HG02840 (cell line): Measurements from ENCODE around the gene MTIF2.
"Not testable (repeated sequence)": the region's sequence is repeated elsewhere in the genome, so short reads cannot be mapped to it uniquely, and the experiment has no call there.

Experiments used
- ATAC-seq: cut with Tn5 transposase; IDR thresholded peaks from one replicate; pipeline ENCODE4 v1.9.1; 2021; ENCODE audit warnings: mild to moderate bottlenecking, moderate library complexity, moderate number of reproducible peaks; ENCODE audit not compliant: unreplicated experiment, low FRiP score

MTIF2 gene

DNA sequence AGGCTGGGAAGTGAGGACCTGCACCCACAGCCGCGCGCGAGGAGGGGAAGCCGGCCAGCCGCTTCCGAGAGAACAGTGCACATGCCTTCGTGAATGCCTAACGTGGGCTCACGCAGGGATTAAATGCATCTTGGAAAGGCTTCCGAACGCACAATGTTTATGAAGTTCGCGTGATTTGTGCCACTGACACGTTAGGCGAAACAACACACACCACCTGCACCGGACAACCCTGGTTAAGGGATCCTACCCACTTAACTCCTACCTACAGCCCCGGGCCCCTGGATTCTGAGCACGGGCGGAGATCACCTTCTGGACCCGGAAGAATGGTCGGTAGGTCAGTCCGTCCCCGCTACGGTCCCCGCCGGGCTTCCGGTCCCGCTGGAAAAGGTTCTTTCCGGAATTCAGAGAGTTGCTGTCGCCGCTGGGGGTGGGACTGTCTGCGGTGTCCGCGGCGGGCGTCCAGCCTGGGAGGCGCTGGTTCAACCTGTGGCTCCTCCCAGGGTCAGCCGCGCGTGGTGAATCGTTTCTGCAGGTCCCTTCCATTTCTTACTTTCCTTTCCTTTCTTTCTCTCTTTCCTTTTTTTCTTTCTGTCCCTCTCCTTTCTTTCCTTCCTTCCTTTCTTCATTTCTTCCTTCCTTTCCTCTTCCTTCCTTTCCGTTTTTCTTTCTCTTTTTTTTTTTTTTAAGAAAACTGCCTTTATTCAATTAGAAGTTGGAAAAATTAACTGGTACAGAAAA, at the start of gene MTIF2:
Gene MTIF2 (minus strand): TSS at position 325 of the 738 bp plus-strand sequence. CDS start 5,373 bp downstream, outside the sequence.
- ATAC-seq: peak; percentile 98

- no peak for ATAC-seq
These were observed 46.0 kb upstream of the MTIF2 start for GRCh38 chr2:55314985-55315384.

- ATAC-seq: peak; percentile 95
These were observed 42.4 kb upstream of the MTIF2 start for GRCh38 chr2:55311444-55311870.

DNA sequence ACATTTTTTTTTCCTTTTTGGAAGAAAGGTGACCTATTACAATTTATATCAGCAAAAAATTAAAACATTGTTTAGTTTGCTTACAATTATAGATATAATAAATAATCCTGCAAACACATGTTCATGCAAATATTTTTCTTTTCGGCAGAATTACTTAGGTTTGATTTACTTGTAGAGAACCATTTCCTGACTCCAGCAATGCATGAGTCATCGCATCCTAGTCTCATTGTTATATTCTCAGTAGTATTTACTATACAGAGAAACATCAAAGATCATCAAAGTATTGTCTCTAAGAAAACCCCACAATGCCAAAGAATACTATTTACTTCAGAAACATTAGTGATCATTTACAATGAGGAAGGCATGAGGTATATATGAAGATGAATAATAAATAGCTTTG, 40.4 kb upstream of the MTIF2 start:
- ATAC-seq: no peak

DNA sequence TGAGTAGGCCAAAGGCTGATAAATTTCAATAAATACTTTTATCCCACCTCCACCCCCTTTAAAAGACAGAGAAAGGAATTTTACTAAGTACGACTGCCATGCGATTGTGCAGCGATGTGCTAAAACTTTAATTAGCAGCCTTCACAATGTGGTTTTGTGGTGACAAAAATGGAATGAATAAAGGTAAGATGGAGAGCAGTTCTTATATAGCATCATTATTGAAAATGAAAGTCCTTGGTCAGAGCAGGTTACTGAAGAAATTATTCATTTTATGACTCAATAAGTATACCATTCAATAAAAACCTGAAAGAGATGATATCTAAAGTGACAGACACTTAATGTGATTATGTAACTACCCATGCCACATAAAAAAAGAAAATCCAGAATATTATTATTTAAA, 33.2 kb upstream of the MTIF2 start:
- ATAC-seq: peak; percentile 68

GRCh38 chr2:55301277-55301676, 32.2 kb upstream of the MTIF2 start:
- ATAC-seq: no peak

DNA sequence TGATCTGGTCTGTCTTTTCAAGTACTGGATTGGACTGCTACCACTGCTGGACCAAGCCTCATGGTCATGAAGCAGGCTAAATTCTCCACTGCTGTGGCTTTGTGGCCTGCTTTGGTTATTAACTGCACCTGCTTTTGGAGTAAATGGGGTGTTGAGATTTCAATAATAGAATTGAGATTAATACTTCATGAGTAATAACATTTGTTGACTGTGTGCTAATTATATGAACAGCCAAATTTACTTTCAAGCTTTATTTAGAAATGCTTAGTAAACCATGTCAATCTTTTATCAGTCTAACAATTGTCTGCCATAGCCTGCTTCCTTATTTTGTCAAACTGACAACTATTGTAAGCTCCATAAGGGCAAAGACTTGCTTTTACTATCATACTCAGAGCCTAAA, 27.4 kb upstream of the MTIF2 start:
- ATAC-seq: no peak

- ATAC-seq: no peak
These were observed 14.1 kb upstream of the MTIF2 start for GRCh38 chr2:55283083-55283482.

DNA sequence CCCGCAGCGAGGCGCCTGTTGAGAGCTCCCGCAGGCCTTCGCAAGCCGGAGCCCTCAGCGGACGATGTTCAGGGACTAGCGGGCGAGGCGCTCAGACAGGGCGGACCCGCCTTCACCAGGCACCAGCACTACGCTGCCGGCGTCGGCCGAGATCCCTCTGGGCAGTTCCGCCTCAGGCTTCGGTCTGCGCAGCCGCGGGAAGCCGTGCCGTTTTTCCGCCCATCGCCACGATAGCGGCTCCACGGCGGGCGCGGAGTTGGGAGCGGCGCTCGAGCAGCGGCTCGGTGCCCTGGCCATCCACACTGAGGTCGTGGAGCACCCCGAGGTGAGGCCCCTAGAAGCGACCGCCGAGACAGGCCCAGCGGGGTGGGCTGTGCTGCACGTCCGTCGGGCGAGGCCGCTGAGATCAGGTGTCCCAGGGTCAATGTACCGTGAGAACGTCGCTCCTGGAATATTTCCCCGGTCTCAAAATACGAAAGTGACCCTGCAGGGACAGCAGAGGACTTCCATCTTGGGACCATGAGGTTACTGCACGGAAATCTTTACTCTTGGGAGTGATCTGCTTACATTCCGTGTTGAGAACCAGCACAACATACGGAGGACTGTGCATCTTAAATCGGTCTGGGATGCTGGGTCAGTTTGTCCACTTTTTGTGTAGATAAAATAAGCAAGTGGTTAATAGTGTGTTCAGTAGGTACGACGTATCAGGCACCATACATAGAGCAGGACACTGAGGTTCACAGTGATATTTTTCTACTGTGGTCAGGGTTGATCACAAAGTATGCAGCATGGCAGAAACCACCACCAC, 13.3 kb upstream of the MTIF2 start:
- peak; percentile 97 for ATAC-seq

DNA sequence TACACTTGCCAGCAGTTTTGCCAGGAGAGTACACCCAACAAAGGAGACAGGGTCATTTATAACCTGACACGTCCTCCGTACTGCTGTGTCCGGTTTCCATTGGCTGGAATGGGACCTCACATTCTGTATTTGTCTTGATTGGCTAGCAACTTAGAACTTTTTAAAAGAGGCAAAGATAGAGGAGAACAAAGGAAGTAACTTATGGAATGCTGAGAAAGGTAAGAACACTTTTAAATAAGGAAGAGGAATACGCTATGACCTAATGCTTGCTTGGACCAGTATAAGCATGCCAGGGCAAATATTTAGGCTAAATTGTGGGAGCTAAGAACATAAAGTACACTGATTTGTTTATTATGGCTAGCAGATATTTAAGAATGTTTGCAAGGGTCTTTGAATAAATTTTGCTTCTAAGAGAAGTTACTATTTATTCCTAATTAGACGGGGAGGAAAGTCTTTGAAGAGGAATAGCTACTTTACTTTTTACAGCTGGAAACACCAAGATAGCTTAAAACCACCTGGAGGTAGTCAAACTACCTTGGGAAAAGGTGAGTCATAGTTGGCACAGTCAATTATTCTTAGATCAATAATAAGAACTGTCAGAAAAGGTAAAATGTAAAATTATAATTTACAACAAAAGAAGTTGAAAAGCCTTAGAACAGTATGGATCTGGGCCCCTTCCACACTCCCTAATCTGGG, 12.0 kb upstream of the MTIF2 start:
- not testable (repeated sequence) for ATAC-seq

GRCh38 chr2:55279859-55280424, 10.9 kb upstream of the MTIF2 start:
- not testable (repeated sequence) for ATAC-seq

- ATAC-seq: not testable (repeated sequence)
These were observed 10.3 kb upstream of the MTIF2 start for GRCh38 chr2:55279214-55279835.

- ATAC-seq: no peak
These were observed 8.3 kb upstream of the MTIF2 start for GRCh38 chr2:55277310-55277709.

DNA sequence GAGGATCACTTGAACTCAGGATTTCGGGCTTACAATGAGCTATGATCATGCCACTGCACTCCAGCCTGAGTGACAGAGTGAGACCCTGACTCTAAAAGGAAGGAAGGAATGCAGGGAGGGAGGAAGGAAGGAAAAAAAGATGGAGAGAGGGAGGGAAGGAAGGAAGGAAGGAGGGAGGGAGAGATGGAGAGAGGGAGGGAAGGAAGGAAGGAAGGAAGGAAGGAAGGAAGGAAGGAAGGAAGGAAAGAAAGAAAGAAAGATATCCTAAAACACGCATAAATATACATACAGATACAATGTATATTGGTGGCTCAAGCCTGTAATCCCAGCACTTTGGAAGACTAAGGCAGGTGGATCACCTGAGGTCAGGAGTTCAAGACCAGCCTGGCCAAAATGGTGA, 5.3 kb upstream of the MTIF2 start:
- ATAC-seq: not testable (repeated sequence)

GRCh38 chr2:55269645-55269990, 587 bp upstream of the MTIF2 start:
- no peak for ATAC-seq

GRCh38 chr2:55268288-55268906, 634 bp downstream of the MTIF2 start:
- no peak for ATAC-seq

DNA sequence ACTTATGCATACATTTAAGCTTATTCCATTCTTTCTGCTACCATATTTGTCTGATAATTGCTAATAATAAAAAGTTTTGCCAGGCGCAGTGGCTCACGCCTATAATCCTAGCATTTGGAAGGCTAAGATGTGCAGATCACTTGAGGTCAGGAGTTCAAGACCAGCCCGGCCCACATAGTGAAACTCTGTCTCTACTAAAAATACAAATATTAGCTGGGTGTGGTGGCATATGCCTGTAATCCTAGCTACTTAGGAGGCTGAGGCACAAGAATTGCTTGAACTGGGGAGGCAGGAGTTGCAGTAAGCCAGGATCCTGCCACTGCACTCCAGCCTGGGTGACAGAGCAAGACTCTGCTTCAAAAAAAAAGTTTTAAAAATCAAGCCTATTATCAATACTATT, 9.4 kb downstream of the MTIF2 start:
- not testable (repeated sequence) for ATAC-seq

DNA sequence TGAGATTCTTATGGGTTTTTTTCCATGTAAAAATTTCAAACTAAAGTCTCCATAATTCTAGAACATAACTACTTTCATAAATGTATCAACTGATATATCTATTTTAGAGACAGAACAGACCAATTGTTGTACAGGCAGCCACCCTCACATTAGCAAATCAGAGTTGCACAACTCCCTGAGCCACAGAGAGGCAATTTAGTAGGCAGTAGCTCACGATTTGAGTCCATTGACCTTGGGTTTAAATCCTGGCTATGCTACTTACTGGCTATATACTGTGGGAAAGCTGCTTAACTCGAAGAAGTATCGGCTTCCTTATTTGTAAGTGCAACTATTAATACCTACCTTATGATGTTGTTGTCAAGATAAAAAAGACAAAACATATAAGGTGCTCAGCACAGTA, 16.2 kb downstream of the MTIF2 start:
- no peak for ATAC-seq

DNA sequence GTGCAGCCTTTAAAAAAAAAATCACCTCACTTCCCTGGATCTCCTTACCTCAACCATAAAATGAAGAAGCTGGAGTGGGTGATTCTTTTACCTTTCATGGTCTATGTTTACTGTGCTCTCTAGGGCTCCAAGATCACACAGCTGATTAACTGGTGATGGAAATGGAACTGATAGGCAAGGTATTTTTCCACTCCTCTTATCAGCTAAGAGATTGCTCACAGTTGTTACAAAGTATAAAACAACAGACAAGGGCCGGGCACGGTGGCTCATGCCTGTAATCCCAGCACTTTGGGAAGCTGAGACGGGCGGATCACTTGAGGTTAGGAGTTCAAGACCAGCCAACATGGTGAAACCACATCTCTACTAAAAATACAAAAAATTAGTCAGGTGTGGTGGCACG, 22.0 kb downstream of the MTIF2 start:
- no peak for ATAC-seq

GRCh38 chr2:55245411-55245810, 23.6 kb downstream of the MTIF2 start:
- no peak for ATAC-seq
